Stimulated activated CD4-positive, alpha-beta T cell treated with anti-CD3 and anti-CD28 coated beads, Interleukin-2, amount 100 ng/mL, for 48 hours (primary cell): Measurements from ENCODE around the gene FAM236B.
"Not testable (repeated sequence)": the region's sequence is repeated elsewhere in the genome, so short reads cannot be mapped to it uniquely, and the experiment has no call there.

Source experiments
- DNase-seq, 2 donors: peaks; one replicate each; pipeline ENCODE4 v3.0.0-alpha.2; 2020

The FAM236B gene

DNA sequence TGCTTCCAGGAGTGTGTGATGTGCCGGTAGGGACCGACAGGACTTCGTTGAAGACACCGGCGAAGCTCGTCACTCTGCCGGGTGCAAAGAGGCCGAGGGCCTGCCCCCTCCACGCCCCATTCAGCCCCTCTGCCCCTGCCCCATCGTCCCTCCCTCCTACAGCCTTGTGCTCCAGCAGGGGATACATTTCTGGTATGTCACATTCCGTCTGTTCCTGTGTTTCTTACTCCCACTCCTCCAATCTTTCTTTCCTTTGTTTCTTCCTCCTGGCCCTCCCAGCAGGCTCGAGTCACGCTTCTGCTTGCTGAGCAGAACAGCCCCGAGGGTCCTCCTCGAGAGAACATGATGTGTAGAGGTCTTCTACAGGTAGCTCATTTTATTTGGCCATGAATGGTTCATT, at the start of gene FAM236B:
Gene FAM236B (minus strand): TSS at position 101 of the 400 bp plus-strand sequence. CDS start 100 bp downstream, at position 1.
- not testable (repeated sequence) for DNase-seq

GRCh38 chrX:72830701-72831100, 48.2 kb upstream of the FAM236B start:
- DNase-seq = not testable (repeated sequence)

DNA sequence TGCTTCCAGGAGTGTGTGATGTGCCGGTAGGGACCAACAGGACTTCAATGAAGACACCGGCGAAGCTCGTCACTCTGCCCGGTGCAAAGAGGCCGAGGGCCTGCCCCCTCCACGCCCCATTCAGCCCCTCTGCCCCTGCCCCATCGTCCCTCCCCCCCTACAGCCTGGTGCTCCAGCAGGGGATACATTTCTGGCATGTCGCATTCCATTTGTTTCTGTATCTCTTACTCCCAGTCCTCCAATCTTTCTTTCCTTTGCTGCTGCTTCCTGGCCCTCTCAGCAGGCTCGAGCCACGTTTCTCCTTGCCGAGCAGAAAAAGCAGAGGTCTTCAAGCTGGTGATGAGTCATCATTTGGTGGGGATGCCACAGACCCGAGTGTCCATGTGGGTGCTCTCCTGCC, 25.6 kb upstream of the FAM236B start, which contains the start of gene FAM236D:
Gene FAM236D (minus strand): TSS at position 101 of the 400 bp plus-strand sequence. CDS start 100 bp downstream, at position 1.
- not testable (repeated sequence) for DNase-seq

DNA sequence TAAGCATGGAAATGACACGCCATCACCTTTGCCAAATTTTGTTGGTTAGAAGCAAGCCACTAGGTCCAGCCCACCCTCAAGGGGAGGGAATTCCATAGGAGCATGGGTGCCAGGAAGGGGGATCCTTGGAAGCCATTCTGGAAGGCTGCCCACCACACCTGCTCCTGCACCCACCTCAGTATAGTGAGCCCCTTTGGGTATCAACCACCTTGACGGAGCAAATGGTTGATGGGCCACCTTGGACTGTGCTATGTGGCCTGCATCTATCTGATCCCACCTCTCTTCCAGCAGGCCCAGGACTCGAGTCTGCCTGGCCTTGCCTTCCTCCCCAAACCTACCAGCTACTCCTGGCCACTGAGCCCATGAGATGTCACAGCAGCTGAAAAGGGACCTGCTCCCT, 7.9 kb upstream of the FAM236B start:
- not testable (repeated sequence) for DNase-seq

GRCh38 chrX:72788142-72788541, 5.7 kb upstream of the FAM236B start:
- not testable (repeated sequence) for DNase-seq

- not testable (repeated sequence) for DNase-seq
These were observed 1.5 kb upstream of the FAM236B start for GRCh38 chrX:72783964-72784363.

DNA sequence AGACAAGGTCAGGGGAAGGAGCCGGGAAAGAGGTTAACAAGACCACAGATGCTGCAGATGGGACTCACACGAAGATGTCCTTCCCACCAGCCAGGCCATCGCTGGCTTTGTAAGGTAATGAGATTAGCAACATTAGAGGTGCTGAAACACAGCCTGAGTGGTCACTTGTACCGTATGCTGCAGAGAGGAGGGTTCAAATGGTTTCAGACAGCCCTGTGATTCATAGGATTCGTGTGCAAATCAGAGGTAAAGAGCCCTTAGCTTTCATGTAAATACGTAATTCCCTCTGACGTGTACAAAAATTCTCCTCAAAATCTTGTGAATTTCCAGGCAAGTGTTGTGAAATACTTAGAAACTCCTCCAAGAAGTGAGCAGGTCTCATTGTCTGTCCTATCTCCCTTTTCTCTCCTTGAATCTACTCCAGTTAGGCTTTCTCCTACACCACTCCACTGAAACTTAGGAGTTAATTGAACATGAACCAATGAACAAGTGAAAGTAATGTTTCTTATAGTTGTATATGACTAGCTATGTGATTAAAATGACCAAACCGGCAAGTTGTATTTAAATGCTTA, 991 bp upstream of the FAM236B start:
- not testable (repeated sequence) for DNase-seq

DNA sequence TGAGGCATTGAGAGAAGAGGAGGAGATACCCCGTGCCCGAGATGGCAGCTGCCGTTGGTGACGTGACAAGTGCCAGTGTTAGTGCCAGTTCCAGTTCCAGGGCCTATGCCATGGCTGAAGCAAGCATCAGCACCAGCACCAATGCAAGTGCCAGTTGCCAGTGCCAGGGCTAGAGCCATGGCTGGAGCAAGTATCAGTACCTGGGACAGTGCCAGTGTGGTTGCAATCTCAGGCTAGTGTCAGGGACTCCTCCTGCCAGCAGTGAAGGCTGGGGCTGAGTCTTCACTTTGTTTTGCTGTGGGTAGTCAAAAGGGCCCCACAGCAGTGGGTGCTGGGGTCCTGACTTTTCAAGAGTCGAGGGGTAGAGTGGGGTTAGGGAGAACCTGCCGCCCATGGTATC, 4.3 kb downstream of the FAM236B start:
- DNase-seq = not testable (repeated sequence)

DNA sequence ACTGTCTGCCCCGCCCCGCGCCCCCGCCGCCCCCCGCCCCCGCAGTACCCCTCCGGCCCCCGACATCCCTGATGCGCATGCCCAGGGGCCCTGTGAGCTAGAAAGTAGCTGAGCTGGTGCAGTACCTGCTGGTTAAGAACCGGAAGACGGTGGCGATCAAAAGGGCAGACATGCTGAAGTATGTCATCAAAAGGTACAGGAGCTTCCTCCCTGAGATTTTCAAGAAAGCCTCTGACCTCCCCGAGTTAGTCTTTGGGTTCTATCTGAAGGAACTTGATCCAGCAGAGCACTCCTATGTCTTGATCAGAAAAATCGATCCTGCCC, 5.0 kb downstream of the FAM236B start:
- DNase-seq = not testable (repeated sequence)

GRCh38 chrX:72776653-72777466, 5.6 kb downstream of the FAM236B start, which contains the start of gene DMRTC1B:
DMRTC1B (plus strand) TSS chrX:72776890; CDS start chrX:72845136, 68,246 bp downstream.
- DNase-seq = not testable (repeated sequence)

DNA sequence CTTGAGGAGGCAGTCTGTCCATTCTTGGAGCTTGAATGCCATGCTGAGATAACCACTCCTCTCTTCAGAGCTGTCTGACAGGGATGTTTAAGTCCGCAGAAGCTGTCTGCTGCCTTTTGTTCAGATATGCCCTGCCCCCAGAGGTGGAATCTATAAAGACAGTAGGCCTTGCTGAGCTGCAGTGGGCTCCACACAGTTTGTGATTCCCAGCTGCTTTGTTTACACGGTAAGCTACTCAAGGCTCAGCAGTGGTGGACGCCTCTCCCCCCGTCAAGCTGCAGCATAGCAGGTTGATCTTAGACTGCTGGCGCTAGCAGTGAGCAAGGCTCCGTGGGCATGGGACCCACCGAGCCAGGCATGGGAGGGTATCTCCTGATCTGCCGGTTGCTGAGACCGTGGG, 22.0 kb downstream of the FAM236B start:
- not testable (repeated sequence) for DNase-seq

GRCh38 chrX:72748545-72748944, 33.9 kb downstream of the FAM236B start:
- DNase-seq = not testable (repeated sequence)

GRCh38 chrX:72745546-72745945, 36.9 kb downstream of the FAM236B start:
- DNase-seq = not testable (repeated sequence)

DNA sequence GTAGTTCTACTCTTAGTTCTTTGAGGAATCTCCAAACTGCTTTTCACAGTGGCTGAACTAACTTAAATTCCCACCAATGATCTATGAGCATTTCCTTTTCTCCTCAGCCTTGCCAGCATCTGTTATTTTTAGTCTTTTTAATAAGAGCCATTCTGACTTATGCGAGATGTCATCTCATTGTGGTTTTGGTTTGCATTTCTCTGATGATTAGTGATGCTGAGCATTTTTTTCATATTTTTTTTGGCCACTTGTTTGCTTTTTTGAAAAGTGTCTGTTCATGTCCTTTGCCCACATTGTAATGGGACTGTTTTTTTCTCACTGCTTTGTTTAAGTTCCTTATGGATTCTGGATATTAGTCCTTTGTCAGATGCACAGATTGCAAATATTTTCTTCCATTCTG, 46.9 kb downstream of the FAM236B start:
- no peak for DNase-seq

GRCh38 chrX:72733636-72734035, 48.8 kb downstream of the FAM236B start:
- DNase-seq = not testable (repeated sequence)
